ENCODE measurements around the gene RAB6B. TPM values are rescaled to one million over a fixed set of nuclear protein-coding genes. Genes with fewer than 3 reads are reported as not detected.

Gene RAB6B
- total and polyA plus RNA-seq, 7 donors, result 0.93 to 3.8 (median 2.0) TPM

DNA sequence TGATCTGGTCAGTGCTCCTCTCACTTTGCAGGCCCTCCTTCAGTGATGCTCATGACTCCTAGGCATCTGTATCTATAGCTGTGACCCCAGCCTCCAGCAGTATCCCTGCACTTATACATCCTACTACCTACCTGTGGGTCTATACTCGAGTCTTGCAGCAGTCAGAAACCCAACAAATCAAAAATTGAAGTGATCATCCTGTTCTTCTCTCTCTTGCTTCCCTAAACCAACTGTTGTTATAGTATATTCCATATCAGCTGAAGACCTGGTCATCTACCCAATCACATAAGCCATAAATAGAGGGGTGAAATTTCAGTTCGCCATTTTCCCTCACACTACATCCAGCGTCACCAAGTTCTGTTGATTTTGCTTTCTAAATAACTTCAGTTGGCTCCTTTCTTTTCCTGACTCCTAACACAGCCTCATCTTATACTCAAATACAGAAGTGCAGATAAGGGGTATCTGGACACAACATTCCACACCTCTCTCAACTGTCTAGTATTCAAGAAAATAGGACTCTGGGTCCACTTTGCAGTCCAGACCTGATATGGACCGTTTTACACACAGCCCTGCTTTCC is 116.0 kb downstream of the RAB6B start:
- H3K27ac ChIP-seq, result no peak overlapping the region
- DNase-seq, result no peak
- TF ChIP-seq, protein P1, sequence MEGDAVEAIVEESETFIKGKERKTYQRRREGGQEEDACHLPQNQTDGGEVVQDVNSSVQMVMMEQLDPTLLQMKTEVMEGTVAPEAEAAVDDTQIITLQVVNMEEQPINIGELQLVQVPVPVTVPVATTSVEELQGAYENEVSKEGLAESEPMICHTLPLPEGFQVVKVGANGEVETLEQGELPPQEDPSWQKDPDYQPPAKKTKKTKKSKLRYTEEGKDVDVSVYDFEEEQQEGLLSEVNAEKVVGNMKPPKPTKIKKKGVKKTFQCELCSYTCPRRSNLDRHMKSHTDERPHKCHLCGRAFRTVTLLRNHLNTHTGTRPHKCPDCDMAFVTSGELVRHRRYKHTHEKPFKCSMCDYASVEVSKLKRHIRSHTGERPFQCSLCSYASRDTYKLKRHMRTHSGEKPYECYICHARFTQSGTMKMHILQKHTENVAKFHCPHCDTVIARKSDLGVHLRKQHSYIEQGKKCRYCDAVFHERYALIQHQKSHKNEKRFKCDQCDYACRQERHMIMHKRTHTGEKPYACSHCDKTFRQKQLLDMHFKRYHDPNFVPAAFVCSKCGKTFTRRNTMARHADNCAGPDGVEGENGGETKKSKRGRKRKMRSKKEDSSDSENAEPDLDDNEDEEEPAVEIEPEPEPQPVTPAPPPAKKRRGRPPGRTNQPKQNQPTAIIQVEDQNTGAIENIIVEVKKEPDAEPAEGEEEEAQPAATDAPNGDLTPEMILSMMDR (IDR thresholded peaks at IDR 0.05), result no peak
- no peaks in the 10 kb centered on the region for H3K36me3 ChIP-seq (ENCODE audit: insufficient read depth in 1 of 2, low read depth in 1 of 2)
- H3K4me1 ChIP-seq, result no peaks in the 10 kb centered on the region
- ATAC-seq, result no peak
- H3K9me3 ChIP-seq, result no peaks in the 10 kb centered on the region
- intact Hi-C loops (cut with DNase I), result no loop called here
- H3K27me3 ChIP-seq (ENCODE audit: insufficient read depth in 3 of 3, low read length in 2 of 3), result peaks cover 0 to 1% (median 0%) of the 10 kb centered on the region in 3 donors
- 53 to 89% (median 64%) methylated on average over 4 of the region's 4 CpGs for WGBS, 3 donors
- no peak overlapping the region for H3K4me3 ChIP-seq

DNA sequence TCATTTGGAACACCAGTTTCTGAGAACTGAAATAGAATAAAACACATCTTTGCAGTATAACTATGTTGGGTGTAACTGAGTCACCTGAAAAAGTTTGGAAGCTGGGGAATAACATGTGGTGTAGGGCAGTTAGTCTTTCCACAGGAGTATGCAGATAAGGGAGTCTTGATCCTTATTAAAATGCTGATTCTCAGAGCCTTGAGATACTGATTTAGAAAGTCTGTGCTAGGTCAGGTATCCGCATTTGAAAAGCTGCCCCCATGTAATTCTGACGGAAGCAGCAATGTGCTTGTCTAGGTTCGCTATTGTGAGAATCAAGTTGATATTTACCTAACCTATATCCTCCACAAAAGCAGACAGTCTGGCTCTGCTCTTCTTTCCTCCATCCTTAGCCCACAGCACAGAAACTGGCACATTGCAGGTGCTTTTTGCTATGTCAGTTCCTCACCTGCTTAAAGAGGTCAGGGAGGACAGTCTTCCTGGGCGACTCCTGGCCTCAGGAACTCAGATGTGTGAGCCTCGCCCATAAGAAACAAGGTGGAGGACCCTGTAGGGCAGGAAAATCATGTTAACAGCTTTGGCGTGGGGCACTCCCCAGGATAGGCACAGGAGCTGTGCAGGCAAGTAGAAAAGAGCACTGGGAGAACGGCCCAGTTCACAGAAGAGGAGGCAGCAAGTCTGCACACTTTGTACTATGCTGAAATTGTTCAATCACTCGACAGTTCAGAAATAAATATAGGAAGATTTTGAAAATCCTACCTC is 117.7 kb downstream of the RAB6B start:
- H3K4me1 ChIP-seq, result no peaks in the 10 kb centered on the region
- no peak overlapping the region for H3K4me3 ChIP-seq
- peaks cover 0 to 1% (median 0%) of the 10 kb centered on the region in 3 donors for H3K27me3 ChIP-seq (ENCODE audit: insufficient read depth in 3 of 3, low read length in 2 of 3)
- intact Hi-C loops (cut with DNase I), result no loop called here
- 77 to 81% (median 79%) methylated on average over 8 of the region's 8 CpGs for WGBS, 3 donors
- DNase-seq (no peak), ATAC-seq (no peak)
- no peaks in the 10 kb centered on the region for H3K36me3 ChIP-seq (ENCODE audit: insufficient read depth in 1 of 2, low read depth in 1 of 2)
- H3K9me3 ChIP-seq, result no peaks in the 10 kb centered on the region
- TF ChIP-seq, protein P1 (IDR thresholded peaks at IDR 0.05), result no peak
- no peak overlapping the region for H3K27ac ChIP-seq

DNA sequence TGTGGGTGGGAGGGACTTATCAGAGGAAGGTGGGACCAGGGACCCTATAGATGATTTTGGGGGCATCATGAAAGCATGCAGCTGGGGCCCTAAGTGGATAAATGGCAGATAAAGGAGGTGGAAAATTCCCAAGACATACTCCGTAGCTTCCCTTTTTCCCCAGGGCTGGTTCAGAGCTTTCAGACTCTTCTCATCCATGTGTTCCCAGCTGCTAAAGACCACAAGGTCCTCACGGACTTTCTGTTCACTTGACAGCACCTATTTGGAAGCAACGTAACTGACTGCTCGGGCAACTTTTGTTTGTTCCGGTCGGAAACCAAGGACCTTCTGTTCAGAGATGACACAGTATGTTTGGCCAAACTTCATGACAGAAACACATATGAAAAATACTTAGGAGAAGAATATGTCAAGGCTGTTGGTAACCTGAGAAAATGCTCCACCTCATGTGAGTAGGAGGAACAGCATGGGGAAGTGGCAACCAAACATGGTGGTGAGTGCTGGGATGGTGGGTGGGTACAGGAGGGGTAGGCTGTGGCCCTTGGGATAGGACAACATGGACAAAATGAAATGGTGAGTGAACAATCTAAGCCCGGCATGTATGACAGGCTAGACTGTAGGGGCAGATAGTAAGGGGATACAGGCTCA is 118.8 kb downstream of the RAB6B start:
- intact Hi-C loops (cut with DNase I), result no loop called here
- ATAC-seq, result no peak
- no peak overlapping the region for H3K4me3 ChIP-seq
- H3K9me3 ChIP-seq, result no peaks in the 10 kb centered on the region
- TF ChIP-seq, protein P1 (IDR thresholded peaks at IDR 0.05), result no peak
- DNase-seq, result no peak
- no peaks in the 10 kb centered on the region for H3K4me1 ChIP-seq
- no peaks in the 10 kb centered on the region for H3K36me3 ChIP-seq (ENCODE audit: insufficient read depth in 1 of 2, low read depth in 1 of 2)
- H3K27me3 ChIP-seq (ENCODE audit: insufficient read depth in 3 of 3, low read length in 2 of 3), result no peaks in the 10 kb centered on the region
- WGBS, 3 donors, result 91 to 94% (median 93%) methylated on average over 7 of the region's 7 CpGs
- H3K27ac ChIP-seq, result no peak overlapping the region

DNA sequence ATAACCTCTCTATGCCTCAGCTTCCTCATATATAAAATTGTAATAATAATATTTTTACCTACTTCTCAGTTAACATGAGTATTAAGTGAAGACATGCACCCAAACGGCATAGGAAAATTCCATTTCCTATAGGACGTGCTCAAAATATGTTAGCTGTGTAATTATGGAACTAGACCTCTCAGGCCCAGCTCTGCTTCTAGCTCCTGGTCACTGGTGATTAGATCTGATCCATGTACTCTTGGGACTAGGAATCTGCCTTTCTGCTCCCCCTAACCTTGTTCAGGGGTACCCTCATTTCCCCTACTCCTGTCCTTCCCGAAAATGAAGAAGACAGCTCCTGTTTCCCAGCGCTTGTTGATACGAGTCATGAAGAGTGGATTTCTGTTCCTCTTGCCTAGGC is 119.8 kb downstream of the RAB6B start:
- no peaks in the 10 kb centered on the region for H3K27me3 ChIP-seq (ENCODE audit: insufficient read depth in 3 of 3, low read length in 2 of 3)
- 90 to 94% (median 91%) methylated on average over 5 of the region's 5 CpGs for WGBS, 3 donors
- TF ChIP-seq, protein P1 (IDR thresholded peaks at IDR 0.05), result no peak
- H3K4me1 ChIP-seq, result no peaks in the 10 kb centered on the region
- H3K9me3 ChIP-seq, result no peaks in the 10 kb centered on the region
- H3K27ac ChIP-seq, result no peak overlapping the region
- DNase-seq (no peak), ATAC-seq (no peak)
- no peak overlapping the region for H3K4me3 ChIP-seq
- intact Hi-C loops (cut with DNase I), result no loop called here
- H3K36me3 ChIP-seq (ENCODE audit: insufficient read depth in 1 of 2, low read depth in 1 of 2), result no peaks in the 10 kb centered on the region
